ENCODE measurements around the gene ZNF263. TPM values are rescaled to one million over a fixed set of nuclear protein-coding genes. Genes with fewer than 3 reads are reported as not detected.
A peak's percentile ranks its signal among the peaks of the same experiment; 100 is the strongest.

Gene ZNF263
- total and polyA plus RNA-seq, 2 donors from 2014 or later, result 14.6 to 29.7 TPM

GRCh38 chr16:3274490-3274889 is 8.8 kb upstream of the ZNF263 start:
- no peak overlapping the region for H3K9ac ChIP-seq (ENCODE audit: low read length in 3 of 3)
- intact Hi-C loops (cut with DNase I), result no loop called here
- H3K4me1 ChIP-seq (ENCODE audit: control insufficient read depth in 2 of 3, insufficient read depth in 2 of 3, low read depth in 1 of 3, low read length in 3 of 3), result no peaks in the 10 kb centered on the region
- FAIRE-seq, result no peak
- no peak for TF ChIP-seq CTCF (IDR thresholded peaks at IDR 0.05; ENCODE audit: borderline replicate concordance, extremely low read depth, insufficient read depth)
- no peaks in the 10 kb centered on the region for H3K27me3 ChIP-seq (ENCODE audit: control insufficient read depth, insufficient read depth, low read length)
- no peak overlapping the region for H3K27ac ChIP-seq (ENCODE audit: low read depth in 2 of 2, low read length in 2 of 2)
- peak in 3 of 5 donors; percentile 51 to 64 (median 60) for DNase-seq
- H3K4me3 ChIP-seq (ENCODE audit: low read length in 3 of 3), result no peak overlapping the region
- H3K9me3 ChIP-seq (ENCODE audit: control insufficient read depth in 2 of 3, insufficient read depth in 1 of 3, low read length in 3 of 3), result no peaks in the 10 kb centered on the region
- no peaks in the 10 kb centered on the region for H3K36me3 ChIP-seq (ENCODE audit: control insufficient read depth in 2 of 3, insufficient read depth in 3 of 3, low read length in 3 of 3)

- Histone ChIP-seq H3K27me3 (ENCODE audit: control insufficient read depth, insufficient read depth, low read length) (no peaks in the 10 kb centered on the region), H3K36me3 (ENCODE audit: control insufficient read depth in 2 of 3, insufficient read depth in 3 of 3, low read length in 3 of 3) (no peaks in the 10 kb centered on the region), H3K27ac (ENCODE audit: low read depth in 2 of 2, low read length in 2 of 2) (peak overlapping the region in 1 of 2 donors; percentile 1), H3K9ac (ENCODE audit: low read length in 3 of 3) (no peak overlapping the region), H3K4me3 (ENCODE audit: low read length in 3 of 3) (no peak overlapping the region), H3K9me3 (ENCODE audit: control insufficient read depth in 2 of 3, insufficient read depth in 1 of 3, low read length in 3 of 3) (no peaks in the 10 kb centered on the region), H3K4me1 (ENCODE audit: control insufficient read depth in 2 of 3, insufficient read depth in 2 of 3, low read depth in 1 of 3, low read length in 3 of 3) (no peaks in the 10 kb centered on the region)
- intact Hi-C loops (cut with DNase I), result no loop called here
- FAIRE-seq, result no peak
- no peak for TF ChIP-seq CTCF (IDR thresholded peaks at IDR 0.05; ENCODE audit: borderline replicate concordance, extremely low read depth, insufficient read depth)
- DNase-seq, result no peak
These were observed 8.3 kb upstream of the ZNF263 start for GRCh38 chr16:3274947-3275346.

GRCh38 chr16:3276679-3277078 is 6.6 kb upstream of the ZNF263 start:
- Histone ChIP-seq H3K9ac (ENCODE audit: low read length in 3 of 3) (no peak overlapping the region), H3K36me3 (ENCODE audit: control insufficient read depth in 2 of 3, insufficient read depth in 3 of 3, low read length in 3 of 3) (no peaks in the 10 kb centered on the region), H3K4me3 (ENCODE audit: low read length in 3 of 3) (no peak overlapping the region), H3K9me3 (ENCODE audit: control insufficient read depth in 2 of 3, insufficient read depth in 1 of 3, low read length in 3 of 3) (no peaks in the 10 kb centered on the region), H3K27ac (ENCODE audit: low read depth in 2 of 2, low read length in 2 of 2) (no peak overlapping the region), H3K4me1 (ENCODE audit: control insufficient read depth in 2 of 3, insufficient read depth in 2 of 3, low read depth in 1 of 3, low read length in 3 of 3) (no peaks in the 10 kb centered on the region), H3K27me3 (ENCODE audit: control insufficient read depth, insufficient read depth, low read length) (no peaks in the 10 kb centered on the region)
- no peak for TF ChIP-seq CTCF (IDR thresholded peaks at IDR 0.05; ENCODE audit: borderline replicate concordance, extremely low read depth, insufficient read depth)
- FAIRE-seq (no peak), DNase-seq (no peak)
- intact Hi-C loops (cut with DNase I), result no loop called here

GRCh38 chr16:3281222-3281820 is 2.0 kb upstream of the ZNF263 start:
- H3K27ac ChIP-seq (ENCODE audit: low read depth in 2 of 2, low read length in 2 of 2), result no peak overlapping the region
- DNase-seq (no peak), FAIRE-seq (no peak)
- H3K4me1 ChIP-seq (ENCODE audit: control insufficient read depth in 2 of 3, insufficient read depth in 2 of 3, low read depth in 1 of 3, low read length in 3 of 3), result peaks cover 0 to 16% (median 12%) of the 10 kb centered on the region in 3 donors
- peaks cover 0 to 7% (median 6%) of the 10 kb centered on the region in 3 donors for H3K36me3 ChIP-seq (ENCODE audit: control insufficient read depth in 2 of 3, insufficient read depth in 3 of 3, low read length in 3 of 3)
- intact Hi-C loops (cut with DNase I), result no loop called here
- no peak overlapping the region for H3K9ac ChIP-seq (ENCODE audit: low read length in 3 of 3)
- H3K9me3 ChIP-seq (ENCODE audit: control insufficient read depth in 2 of 3, insufficient read depth in 1 of 3, low read length in 3 of 3), result peaks cover 0 to 11% (median 0%) of the 10 kb centered on the region in 3 donors
- H3K4me3 ChIP-seq (ENCODE audit: low read length in 3 of 3), result no peak overlapping the region
- H3K27me3 ChIP-seq (ENCODE audit: control insufficient read depth, insufficient read depth, low read length), result no peaks in the 10 kb centered on the region
- no peak for TF ChIP-seq CTCF (IDR thresholded peaks at IDR 0.05; ENCODE audit: borderline replicate concordance, extremely low read depth, insufficient read depth)

All from kidney (tissue), 14 donors.